MM.1S (cell line): ENCODE data around the gene SPOCK1.

Experiments
- DNase-seq: peaks from one replicate; pipeline ENCODE4 v3.0.0-alpha.2; 2015
- H2AFZ ChIP-seq: fragments of 300-600 bp; sonication (generic); 2 replicates; pipeline ENCODE4 v1.6.0; 2016; ENCODE audit warnings: antibody characterized with exemption, low read length
- H3F3A ChIP-seq: fragments of 300-600 bp; sonication (generic); 2 replicates; pipeline ENCODE4 v1.6.1; 2016; ENCODE audit warnings: mild to moderate bottlenecking, antibody characterized with exemption, low read length, moderate library complexity, mixed read lengths; ENCODE audit not compliant: insufficient read depth
- H3K27ac ChIP-seq: fragments of 300-600 bp; sonication (generic); 2 replicates; pipeline ENCODE4 v1.5.1; 2016; ENCODE audit warnings: mild to moderate bottlenecking, low read length
- H3K27me3 ChIP-seq: fragments of 300-600 bp; sonication (generic); replicated peaks from 2 replicates; pipeline ENCODE4 v1.6.0; 2016; ENCODE audit warnings: low read length; ENCODE audit not compliant: insufficient read depth
- H3K36me3 ChIP-seq: fragments of 300-600 bp; sonication (generic); replicated peaks from 2 replicates; pipeline ENCODE4 v1.6.1; 2016; ENCODE audit warnings: mild to moderate bottlenecking, low read length, mixed read lengths; ENCODE audit not compliant: insufficient read depth
- H3K4me1 ChIP-seq: fragments of 300-600 bp; sonication (generic); 2 replicates; pipeline ENCODE4 v1.6.1; 2016; ENCODE audit warnings: low read length, mixed read lengths
- H3K4me2 ChIP-seq: fragments of 300-600 bp; sonication (generic); 2 replicates; pipeline ENCODE4 v1.6.0; 2016; ENCODE audit warnings: low read depth, low read length
- H3K4me3 ChIP-seq: fragments of 300-600 bp; sonication (generic); 2 replicates; pipeline ENCODE4 v1.5.1; 2016; ENCODE audit warnings: low read length, mixed read lengths
- H3K79me2 ChIP-seq: fragments of 300-600 bp; sonication (generic); 2 replicates; pipeline ENCODE4 v1.6.1; 2016; ENCODE audit warnings: mixed run types, low read length, mixed read lengths
- H3K9ac ChIP-seq: fragments of 300-600 bp; sonication (generic); 2 replicates; pipeline ENCODE4 v1.6.1; 2016; ENCODE audit warnings: low read length, mixed read lengths
- H3K9me2 ChIP-seq: fragments of 300-600 bp; sonication (generic); replicated peaks from 2 replicates; pipeline ENCODE4 v1.6.1; 2016; ENCODE audit warnings: mild to moderate bottlenecking, low read length, mixed read lengths; ENCODE audit not compliant: insufficient read depth
- H3K9me3 ChIP-seq: fragments of 300-600 bp; sonication (generic); replicated peaks from 2 replicates; pipeline ENCODE4 v1.6.1; 2016; ENCODE audit warnings: mild to moderate bottlenecking, low read length, mixed read lengths; ENCODE audit not compliant: insufficient read depth
- H4K20me1 ChIP-seq: fragments of 300-600 bp; sonication (generic); 2 replicates; pipeline ENCODE4 v1.6.1; 2016; ENCODE audit warnings: mild to moderate bottlenecking, low read length, moderate library complexity, mixed read lengths; ENCODE audit not compliant: insufficient read depth
- CTCF ChIP-seq: fragments of 300-600 bp; sonication (generic); IDR thresholded peaks from 2 replicates; pipeline ENCODE4 v1.5.1; 2016; ENCODE audit warnings: antibody characterized with exemption, low read length, mixed read lengths
- EZH2 ChIP-seq: fragments of 300-600 bp; sonication (generic); optimal IDR thresholded peaks from 2 replicates; pipeline ENCODE3; 2017; ENCODE audit warnings: low read depth, mild to moderate bottlenecking, antibody characterized with exemption, low read length, mixed read lengths
- EZH2phosphoT487 ChIP-seq: fragments of 300-600 bp; sonication (generic); IDR thresholded peaks from 2 replicates; pipeline ENCODE4 v1.6.1; 2018; ENCODE audit warnings: antibody characterized with exemption, low read length

SPOCK1 gene

GRCh38 chr5:137254119-137255090 lies 244.7 kb downstream of the SPOCK1 start:
- Histone ChIP-seq H3K27me3 (no peaks in the 10 kb centered on the region), H3K9ac (no peak overlapping the region), H3K9me3 (no peaks in the 10 kb centered on the region), H2AFZ (no peak overlapping the region), H3K36me3 (no peaks in the 10 kb centered on the region), H4K20me1 (no peaks in the 10 kb centered on the region), H3K27ac (no peak overlapping the region), H3F3A (no peaks in the 10 kb centered on the region), H3K9me2 (no peaks in the 10 kb centered on the region), H3K4me2 (no peak overlapping the region), H3K79me2 (no peaks in the 10 kb centered on the region), H3K4me3 (no peak overlapping the region), H3K4me1 (no peaks in the 10 kb centered on the region)
- DNase-seq: no peak
- TF ChIP-seq EZH2 (no peak), CTCF (no peak), EZH2phosphoT487 (no peak)

DNA sequence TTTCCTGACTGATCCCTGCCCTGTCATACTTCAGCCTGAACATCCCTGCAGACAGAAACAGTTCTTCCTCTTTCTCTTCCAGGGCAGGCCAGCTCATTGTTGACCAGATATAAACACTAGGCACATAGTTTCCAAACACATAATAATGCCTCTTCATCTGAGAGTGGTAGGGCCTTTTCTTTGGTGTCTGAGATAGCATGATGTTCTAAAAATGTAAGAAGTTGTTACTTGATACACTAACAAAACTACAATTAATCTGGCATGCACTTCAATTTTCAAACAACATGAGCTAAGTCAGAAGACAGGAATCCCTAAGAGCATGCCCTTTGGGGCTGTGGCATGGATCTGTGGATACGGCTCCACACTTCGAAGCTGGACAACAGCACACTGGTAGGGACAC lies 246.6 kb downstream of the SPOCK1 start:
- Histone ChIP-seq H3K27me3 (no peaks in the 10 kb centered on the region), H3K79me2 (no peaks in the 10 kb centered on the region)

GRCh38 chr5:137250421-137250820 lies 248.7 kb downstream of the SPOCK1 start:
- H3F3A ChIP-seq: no peaks in the 10 kb centered on the region
- no peaks in the 10 kb centered on the region for H3K9me3 ChIP-seq
- no peak overlapping the region for H3K27ac ChIP-seq
- no peaks in the 10 kb centered on the region for H3K9me2 ChIP-seq
- no peak overlapping the region; the same call in 1 of the 2 replicates for H2AFZ ChIP-seq
- TF ChIP-seq EZH2 (no peak), EZH2phosphoT487 (no peak), CTCF (no peak)
- no peaks in the 10 kb centered on the region for H4K20me1 ChIP-seq
- no peaks in the 10 kb centered on the region for H3K27me3 ChIP-seq
- H3K4me3 ChIP-seq: no peak overlapping the region
- no peak overlapping the region for H3K9ac ChIP-seq
- no peak overlapping the region for H3K4me2 ChIP-seq
- no peaks in the 10 kb centered on the region for H3K4me1 ChIP-seq
- DNase-seq: no peak
- H3K79me2 ChIP-seq: no peaks in the 10 kb centered on the region
- H3K36me3 ChIP-seq: no peaks in the 10 kb centered on the region

More for the DNA sequence above, 246.6 kb downstream of the SPOCK1 start:
- Histone ChIP-seq H3K9me3 (no peaks in the 10 kb centered on the region), H3K9me2 (no peaks in the 10 kb centered on the region), H3F3A (no peaks in the 10 kb centered on the region), H3K36me3 (no peaks in the 10 kb centered on the region), H3K4me2 (no peak overlapping the region), H3K27ac (no peak overlapping the region), H4K20me1 (no peaks in the 10 kb centered on the region), H3K4me1 (no peaks in the 10 kb centered on the region), H3K9ac (no peak overlapping the region), H2AFZ (no peak overlapping the region), H3K4me3 (no peak overlapping the region)
- no peak for DNase-seq
- TF ChIP-seq EZH2phosphoT487 (no peak), CTCF (no peak), EZH2 (no peak)
